RWPE2 (cell line): Measurements from ENCODE around the gene SLC35F5.

ENCODE experiments used
- ATAC-seq: fragments of 200-7000 bp; cut with Tn5 transposase; 3 replicates; pipeline ENCODE4 v1.9.1; 2021; ENCODE audit warnings: low read depth
- DNase-seq: peaks from one replicate; pipeline ENCODE4 v3.0.0-alpha.2; 2020; ENCODE audit warnings: low spot score
- H3K27ac ChIP-seq: fragments of 450-650 bp; 2 replicates; pipeline ENCODE4 v1.5.1; 2017; ENCODE audit warnings: mild to moderate bottlenecking; ENCODE audit not compliant: poor library complexity, severe bottlenecking
- H3K27me3 ChIP-seq: fragments of 250-450 bp; sonication (Bioruptor Pico); 2 replicates; pipeline ENCODE4 v1.5.1; 2021; ENCODE audit warnings: mild to moderate bottlenecking, moderate library complexity; ENCODE audit not compliant: insufficient read depth, poor library complexity, severe bottlenecking
- H3K36me3 ChIP-seq: fragments of 250-450 bp; sonication (Bioruptor Pico); 2 replicates; pipeline ENCODE4 v1.5.1; 2020; ENCODE audit warnings: low read depth, mild to moderate bottlenecking, moderate library complexity
- H3K4me1 ChIP-seq: fragments of 250-450 bp; sonication (Bioruptor Pico); 2 replicates; pipeline ENCODE4 v1.5.1; 2021; ENCODE audit warnings: mild to moderate bottlenecking, moderate library complexity; ENCODE audit not compliant: insufficient read depth, poor library complexity, severe bottlenecking
- H3K4me3 ChIP-seq: fragments of 250-450 bp; sonication (Bioruptor Pico); 2 replicates; pipeline ENCODE4 v1.5.1; 2021; ENCODE audit warnings: mild to moderate bottlenecking, moderate library complexity; ENCODE audit not compliant: severe bottlenecking
- H3K9me3 ChIP-seq: fragments of 250-450 bp; sonication (Bioruptor Pico); 2 replicates; pipeline ENCODE4 v1.5.1; 2021; ENCODE audit warnings: mild to moderate bottlenecking, moderate library complexity; ENCODE audit not compliant: severe bottlenecking
- CTCF ChIP-seq: fragments of 450-650 bp; IDR thresholded peaks from one replicate; pipeline ENCODE4 v1.5.1; 2017; ENCODE audit warnings: mild to moderate bottlenecking, moderate library complexity; ENCODE audit not compliant: poor library complexity, severe bottlenecking

SLC35F5 gene

DNA sequence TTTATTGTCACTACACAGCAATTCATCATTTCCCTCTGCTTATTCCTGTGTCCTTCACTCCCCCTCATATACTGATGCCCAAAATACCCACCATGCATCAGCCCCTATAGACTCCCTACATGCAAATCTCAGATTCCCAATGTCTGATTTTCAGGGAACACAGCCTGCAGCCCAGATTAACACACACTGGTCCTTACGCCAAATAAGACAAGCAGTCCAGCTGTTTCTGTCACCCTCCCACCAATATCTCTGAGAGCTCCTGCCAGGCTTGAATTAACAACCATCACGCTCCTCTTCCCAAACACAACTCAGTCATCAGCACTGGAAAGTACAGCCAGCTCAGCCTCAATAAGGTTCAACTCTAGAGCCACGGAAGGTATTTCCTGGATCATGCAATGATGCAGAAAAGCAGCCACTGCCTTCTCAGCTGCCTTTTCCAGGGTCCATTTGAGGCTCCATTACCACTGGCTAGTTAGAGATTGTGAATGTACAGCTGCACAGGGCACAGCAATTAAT is 39.0 kb upstream of the SLC35F5 start:
- TF ChIP-seq CTCF = no peak
- Histone ChIP-seq H3K36me3 (no peaks in the 10 kb centered on the region), H3K27me3 (no peaks in the 10 kb centered on the region), H3K4me3 (no peak overlapping the region), H3K4me1 (no peaks in the 10 kb centered on the region), H3K27ac (no peak overlapping the region), H3K9me3 (no peaks in the 10 kb centered on the region)
- no peak for DNase-seq
- ATAC-seq = no peak; the same call in 2 of the 3 replicates

GRCh38 chr2:113791697-113792590 is 35.5 kb upstream of the SLC35F5 start:
- Histone ChIP-seq H3K27ac (no peak overlapping the region), H3K27me3 (no peaks in the 10 kb centered on the region), H3K36me3 (no peaks in the 10 kb centered on the region), H3K4me1 (no peaks in the 10 kb centered on the region), H3K4me3 (no peak overlapping the region), H3K9me3 (no peaks in the 10 kb centered on the region)
- no peak for DNase-seq
- no peak for TF ChIP-seq CTCF
- no peak for ATAC-seq

DNA sequence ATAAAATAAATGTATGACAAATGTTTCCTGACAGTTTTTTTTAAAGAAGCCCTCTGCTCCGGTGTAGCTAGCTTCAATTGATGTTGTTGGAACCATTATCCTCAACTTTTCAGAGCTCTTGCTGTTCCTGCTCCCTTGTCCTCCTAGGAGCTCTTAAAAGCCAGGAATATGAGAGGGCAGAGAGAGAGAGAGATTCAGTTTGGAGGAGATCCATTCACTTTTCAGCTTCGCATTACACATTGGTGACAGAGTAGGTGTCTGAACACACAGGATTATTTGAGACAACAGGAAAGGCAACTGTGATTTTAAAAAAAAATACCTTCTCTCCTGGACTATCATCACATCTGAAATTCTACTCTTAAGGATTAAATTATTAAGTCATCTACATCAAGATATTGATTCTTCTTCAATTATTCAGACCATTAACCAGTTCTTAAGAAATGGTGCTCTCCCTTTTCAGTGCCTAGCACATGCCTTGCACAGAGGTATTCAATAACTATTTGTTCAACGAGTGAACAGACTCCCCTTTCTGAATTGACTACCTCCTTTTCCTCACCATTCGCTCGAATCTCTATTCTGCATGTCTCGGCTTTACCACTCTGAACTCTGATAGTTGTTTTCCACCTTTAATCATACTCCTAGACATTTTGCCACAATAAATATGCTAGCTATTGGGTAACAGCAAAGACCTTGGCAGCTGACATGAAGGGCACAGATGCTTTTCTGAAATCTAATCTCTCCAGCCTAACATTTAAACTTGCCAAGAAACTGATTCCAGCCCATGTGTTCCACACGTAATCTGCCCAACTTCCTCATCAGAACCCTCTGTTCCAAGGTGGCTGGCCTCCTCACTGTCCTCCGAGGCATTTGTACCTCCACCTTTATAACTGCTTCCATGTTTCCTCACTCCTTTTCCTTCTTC is 28.6 kb upstream of the SLC35F5 start:
- Histone ChIP-seq H3K27ac (no peak overlapping the region), H3K9me3 (no peaks in the 10 kb centered on the region), H3K4me1 (no peaks in the 10 kb centered on the region), H3K27me3 (no peaks in the 10 kb centered on the region), H3K4me3 (no peak overlapping the region), H3K36me3 (no peaks in the 10 kb centered on the region)
- ATAC-seq = no peak
- no peak for DNase-seq
- TF ChIP-seq CTCF = no peak

GRCh38 chr2:113780472-113780871 is 24.0 kb upstream of the SLC35F5 start:
- no peak for DNase-seq
- no peak for TF ChIP-seq CTCF

More at GRCh38 chr2:113780472-113780871, 24.0 kb upstream of the SLC35F5 start:
- Histone ChIP-seq H3K27me3 (no peaks in the 10 kb centered on the region), H3K36me3 (no peaks in the 10 kb centered on the region), H3K27ac (no peak overlapping the region), H3K4me1 (no peaks in the 10 kb centered on the region), H3K4me3 (no peak overlapping the region), H3K9me3 (no peaks in the 10 kb centered on the region)
- ATAC-seq = no peak
